GM21526 (cell line): ENCODE measurements around the gene WIPF3.

ENCODE experiments used
- ATAC-seq: cut with Tn5 transposase; IDR thresholded peaks from one replicate; pipeline ENCODE4 v1.9.1; 2021; ENCODE audit warnings: moderate library complexity; ENCODE audit not compliant: unreplicated experiment, low FRiP score

WIPF3 gene

DNA sequence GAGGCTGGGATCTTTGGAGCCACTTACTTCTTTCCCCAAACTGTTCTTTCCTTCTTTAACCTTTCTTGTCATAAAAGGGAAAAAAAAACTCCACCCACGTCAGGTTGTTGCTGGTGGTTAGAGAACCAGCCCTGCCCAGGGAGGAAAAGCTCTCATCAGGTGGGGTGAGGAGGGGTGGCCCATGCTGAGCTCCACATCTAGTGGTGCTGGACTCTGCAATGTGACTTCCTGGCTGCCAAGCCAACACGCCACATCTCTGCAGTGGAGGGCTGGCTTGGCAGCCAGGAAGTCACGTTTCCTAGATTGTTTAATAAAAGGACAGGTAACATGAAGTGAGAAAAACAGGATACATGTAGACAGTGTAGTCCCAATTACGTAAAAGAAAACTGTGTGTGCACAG, 37.4 kb downstream of the WIPF3 start:
- ATAC-seq: no peak

DNA sequence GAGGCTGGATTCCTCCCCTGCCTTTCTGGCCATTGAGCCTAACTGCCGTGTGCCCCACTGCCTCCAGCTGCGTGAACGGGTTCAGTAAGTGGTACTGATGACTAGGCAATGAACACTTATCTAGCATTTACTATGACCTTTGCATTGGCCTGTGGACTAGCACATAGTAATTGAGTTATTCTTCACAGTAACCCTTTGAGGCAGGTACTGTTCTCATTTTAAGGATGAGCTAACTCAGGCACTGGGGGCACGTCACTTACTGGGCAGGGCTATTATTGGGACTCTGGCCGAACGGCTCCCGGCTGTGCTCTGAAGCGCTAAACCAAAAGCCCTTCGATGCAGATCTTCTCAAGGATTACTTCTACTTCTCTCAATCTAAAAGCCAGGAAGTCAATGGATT, 38.3 kb downstream of the WIPF3 start:
- ATAC-seq: no peak

DNA sequence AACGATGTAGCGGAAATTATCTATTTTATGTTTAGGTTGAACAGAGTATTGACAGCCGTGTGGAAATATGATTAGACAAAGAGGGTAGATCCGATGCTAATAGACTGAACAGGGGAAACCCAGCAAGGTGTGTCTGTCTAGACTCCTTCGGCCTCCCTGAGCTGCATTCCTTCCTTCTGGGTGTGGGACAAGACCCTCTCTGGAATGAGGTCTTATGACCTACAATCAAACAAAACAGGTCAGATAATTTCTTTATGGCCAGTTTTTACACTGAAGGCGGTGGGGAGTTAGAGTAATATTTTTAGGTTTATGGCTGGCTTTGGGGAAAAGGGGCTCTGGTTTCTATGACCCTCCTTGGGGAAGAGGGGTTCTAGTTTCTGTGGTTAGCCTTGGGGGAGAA, 41.2 kb downstream of the WIPF3 start:
- no peak for ATAC-seq

DNA sequence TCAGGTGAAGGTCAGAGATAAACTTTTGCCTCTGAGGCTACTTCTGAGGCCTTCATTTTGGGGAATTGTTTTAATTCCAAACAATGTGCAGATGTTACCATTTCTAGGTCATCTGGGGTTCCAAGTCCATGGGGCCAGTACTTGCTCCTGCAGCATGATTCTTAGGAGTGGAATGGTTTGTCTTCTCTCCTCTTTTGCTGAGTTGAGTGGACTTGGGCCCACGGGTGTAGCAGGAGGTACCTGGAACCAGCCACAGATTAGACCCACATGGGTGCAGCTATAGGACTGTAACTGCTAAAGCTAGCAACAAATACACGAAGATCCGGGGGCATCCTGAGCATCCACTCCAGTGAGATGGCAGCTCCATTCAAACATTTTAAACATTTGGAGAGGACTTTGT, 41.6 kb downstream of the WIPF3 start:
- ATAC-seq: no peak

DNA sequence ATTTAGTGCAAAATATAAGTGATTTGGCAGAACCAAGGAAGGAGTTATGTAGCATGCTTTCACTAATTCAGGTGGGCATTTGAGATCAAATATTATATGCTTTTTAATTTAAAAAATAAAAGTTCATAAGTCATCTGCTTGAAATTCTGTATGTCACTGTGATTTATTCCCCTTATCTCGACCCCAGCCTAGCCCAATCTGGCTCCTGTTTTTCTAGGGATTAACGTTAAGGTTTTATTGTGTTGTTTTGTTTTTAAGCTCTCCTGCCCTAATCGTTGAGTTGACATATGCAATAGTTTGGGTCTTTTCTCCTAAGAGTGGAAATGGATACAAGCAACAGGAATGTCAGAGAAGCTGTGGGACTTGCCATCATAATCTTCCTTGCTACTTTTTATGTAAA, 42.6 kb downstream of the WIPF3 start:
- no peak for ATAC-seq

DNA sequence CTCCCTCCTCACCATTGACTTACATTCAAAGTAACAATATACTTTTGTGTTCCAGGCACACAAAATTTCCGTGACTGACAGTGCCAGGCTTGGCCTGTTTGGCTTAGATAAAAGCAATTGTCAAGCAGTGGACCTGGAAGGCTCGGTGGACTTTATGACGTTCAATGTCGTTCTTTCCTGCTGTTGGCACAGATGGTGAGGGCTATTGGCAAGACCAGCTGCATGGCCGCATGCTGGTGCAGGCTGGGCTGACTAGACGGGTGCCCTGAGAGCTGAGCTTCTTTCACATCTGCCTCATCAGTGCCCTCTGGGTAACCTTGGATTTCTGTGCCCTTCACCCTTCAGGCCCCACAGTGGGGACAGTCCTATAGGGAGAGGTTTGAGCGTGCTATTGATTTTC, 45.2 kb downstream of the WIPF3 start:
- no peak for ATAC-seq

DNA sequence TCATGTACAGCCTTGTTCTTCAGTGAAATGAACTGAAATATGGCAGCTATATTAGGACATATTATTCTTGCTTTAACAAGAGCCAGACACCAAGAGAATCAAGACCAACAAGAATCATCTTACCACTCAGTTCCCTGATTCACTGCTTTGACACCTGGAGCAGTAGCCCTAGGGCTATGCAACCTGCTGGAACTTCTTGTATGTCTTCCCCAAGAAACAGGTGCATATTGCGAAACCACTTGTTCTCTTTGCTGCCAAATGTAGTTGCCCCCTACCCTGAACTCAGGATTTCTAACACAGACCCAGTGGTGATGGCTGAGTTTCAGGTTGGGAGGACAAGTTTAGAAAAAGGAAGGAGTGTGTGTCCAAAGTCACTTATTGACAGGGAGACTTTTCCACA, 46.1 kb downstream of the WIPF3 start:
- ATAC-seq: no peak

DNA sequence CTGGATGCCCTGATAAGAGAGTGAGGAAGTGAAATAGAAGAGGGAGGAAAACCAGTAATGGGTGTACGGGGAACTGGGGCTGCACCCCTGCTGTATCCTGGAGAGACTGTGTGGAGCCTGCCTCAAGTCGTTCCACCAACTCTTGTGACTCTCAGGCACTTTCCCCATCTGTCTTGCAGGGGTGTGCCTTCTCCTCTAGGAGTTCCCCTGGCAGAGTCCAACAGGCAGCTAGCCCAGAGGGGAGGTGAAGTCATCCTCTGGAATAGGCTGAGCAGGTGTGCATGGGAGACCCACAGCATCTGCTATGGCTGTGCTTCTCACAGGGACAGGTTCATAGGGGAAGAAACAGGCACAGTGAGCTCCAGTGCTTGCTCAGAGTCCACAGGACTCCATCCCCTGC, 46.8 kb downstream of the WIPF3 start:
- no peak for ATAC-seq

DNA sequence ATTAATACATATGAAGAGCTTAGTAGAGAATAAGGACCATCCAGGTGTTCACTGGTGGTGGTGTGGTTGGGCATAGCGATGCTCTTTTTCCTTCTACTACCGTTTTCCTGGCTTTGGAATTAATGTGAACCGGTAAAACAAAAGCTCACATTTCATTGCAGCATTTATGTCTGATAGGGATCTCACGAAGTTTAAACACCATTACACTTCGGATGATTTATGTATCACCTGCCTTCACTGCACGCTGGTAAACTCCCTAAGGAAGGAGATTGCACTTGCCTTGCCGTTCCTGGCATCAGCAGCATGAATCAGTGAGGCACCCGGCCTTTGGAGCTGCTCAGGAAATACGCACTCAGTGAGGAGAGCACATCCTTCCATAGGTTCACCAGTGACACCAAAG, 47.5 kb downstream of the WIPF3 start:
- ATAC-seq: no peak

DNA sequence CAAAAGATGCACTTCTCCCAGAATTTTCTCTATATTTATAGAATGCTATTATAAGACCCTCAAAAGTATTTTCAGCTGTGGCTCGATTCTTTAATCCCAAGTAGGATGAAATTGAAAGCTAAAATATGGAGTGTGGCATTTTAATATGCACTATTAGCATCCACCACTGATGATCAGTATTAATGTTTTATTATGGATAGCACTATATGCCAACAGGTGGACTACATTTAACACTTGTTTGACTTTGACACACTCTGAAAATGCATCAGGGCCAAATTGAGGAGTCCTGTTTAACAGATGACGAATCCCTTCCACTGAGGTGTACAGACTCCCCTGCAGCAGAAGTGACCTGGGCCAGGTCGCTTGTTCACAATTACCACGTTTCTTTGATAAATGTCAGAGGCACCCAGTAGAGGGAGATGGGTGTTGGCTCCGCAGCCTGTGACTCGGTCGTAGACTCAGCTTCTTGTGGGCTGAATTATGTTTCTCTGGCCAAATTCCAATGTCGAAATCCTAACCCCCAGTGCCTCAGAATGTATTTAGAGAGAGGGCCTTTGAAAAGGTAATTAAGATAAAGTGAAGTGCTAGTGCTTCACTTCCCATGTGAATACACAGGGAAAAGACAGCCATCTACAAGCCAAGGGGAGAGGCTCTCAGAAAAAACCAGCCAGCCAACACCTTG, 48.1 kb downstream of the WIPF3 start:
- no peak for ATAC-seq

DNA sequence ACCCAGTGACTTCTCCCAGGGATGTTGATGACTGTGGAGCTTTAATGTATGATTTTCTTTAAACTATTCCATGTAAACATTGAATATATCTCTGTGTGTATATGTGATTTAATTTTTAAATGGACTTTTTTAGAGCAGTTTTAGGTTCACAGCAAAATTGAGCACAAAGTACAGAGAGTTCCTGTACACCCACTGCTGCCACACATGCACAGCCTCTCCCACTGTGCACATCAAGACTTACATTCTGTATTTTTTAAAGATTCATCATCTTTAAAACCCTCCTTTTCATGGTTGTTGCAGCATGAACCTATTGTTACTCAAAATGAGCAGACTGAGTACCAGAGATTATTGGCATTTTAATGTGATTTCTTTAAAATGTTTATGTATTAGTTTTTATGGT, 51.3 kb downstream of the WIPF3 start:
- ATAC-seq: no peak

DNA sequence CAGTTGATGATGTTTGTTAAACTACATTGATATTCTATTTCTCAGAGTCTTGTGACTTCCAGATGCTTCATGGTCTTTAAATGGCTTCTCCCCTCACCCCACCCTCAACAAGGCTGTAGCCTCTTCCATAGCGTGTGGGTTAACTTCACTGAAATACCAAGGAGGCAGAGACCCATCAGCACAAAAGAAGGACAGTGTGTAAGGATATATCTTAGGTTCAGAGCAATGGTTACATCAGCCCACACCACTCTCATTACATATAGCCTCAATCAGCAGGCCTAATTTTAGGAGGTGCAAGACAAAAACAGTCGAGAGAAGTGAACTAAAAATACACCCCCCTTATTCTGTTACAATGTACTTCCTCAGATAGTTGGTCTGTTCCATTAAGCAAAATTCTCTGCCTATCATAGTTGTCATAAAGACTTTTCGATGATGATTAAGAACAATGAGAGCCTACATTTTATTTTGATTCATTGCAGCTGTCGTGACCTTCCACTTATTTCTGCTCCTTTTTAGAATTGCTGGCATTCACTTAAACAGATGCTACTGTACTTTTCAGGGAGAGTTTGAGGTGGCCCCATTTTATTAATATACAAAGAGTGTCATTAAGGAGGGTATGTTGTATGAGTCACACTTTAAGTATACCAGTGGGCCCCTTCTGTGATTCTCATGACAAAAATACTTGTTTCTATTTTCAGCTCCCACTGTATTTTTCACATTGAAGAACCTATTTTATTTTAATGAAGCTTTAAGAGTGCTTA, 52.1 kb downstream of the WIPF3 start:
- ATAC-seq: no peak

DNA sequence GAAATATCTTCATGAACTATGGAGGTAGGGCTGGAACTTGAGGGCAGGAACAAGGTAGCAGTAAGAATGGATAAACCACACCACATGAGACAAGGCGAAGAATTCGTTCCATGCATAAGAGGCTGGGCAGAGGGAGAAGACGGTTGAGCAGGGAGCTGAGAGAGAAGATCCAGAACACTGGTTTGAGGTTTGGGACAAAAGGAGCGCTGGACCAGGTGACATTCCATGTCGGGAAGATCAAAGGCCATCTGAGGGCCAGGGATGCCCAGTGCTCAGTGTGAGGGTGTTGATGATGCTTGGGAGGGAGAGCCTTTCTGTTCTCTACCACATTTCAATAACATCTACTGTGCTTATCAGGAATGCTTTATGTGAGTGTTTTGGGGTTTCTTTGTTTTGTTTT, 52.8 kb downstream of the WIPF3 start:
- ATAC-seq: no peak

DNA sequence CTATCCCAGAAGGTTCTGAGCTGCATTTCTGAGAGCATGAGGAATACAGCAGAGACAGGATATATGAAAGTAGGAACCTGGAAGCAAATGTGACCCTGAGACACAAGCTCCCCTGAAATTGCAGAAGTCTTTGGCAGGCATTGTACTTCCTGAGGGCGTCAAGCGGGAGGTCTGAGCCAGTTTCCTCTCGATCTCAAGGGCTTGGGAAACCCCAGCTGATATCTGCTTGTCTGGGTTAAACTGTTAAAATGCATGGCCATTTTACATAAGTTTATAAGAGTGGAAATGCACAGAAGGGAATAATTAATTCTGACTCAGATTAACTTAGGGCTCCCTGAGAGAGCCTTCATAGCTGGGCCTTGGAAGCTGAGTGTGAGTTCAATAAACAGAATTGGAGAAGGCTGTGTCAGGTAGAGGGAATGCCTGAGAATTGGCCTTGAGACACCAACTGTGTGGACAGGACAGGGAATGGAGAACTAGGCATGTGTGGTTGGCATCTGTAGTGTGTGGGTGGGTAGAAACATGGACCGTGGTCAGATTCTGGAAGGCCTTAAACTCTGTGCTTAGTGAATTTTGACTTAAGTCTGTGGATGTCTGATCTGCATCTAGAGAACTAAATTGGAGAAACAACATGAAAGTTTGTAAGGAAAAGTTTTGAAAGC, 53.3 kb downstream of the WIPF3 start:
- no peak for ATAC-seq

DNA sequence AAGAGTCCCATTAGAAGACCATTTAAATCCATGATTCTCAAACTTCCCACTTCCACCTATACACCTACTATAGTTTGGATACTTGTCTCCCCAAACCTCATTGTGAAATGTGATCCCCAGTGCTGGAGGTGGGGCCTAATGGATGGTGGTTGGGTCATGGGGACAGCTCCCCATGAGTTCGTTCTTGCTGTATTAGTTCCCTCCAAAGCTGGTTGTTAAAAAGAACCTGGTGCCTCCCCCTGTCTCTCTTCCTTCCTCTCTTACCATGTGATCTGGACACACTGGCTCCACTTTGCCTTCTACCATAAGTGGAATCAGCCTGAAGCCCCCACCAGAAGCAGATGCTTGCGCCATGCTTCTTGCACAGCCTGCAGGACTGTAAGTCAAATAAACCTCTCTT, 53.9 kb downstream of the WIPF3 start:
- no peak for ATAC-seq

DNA sequence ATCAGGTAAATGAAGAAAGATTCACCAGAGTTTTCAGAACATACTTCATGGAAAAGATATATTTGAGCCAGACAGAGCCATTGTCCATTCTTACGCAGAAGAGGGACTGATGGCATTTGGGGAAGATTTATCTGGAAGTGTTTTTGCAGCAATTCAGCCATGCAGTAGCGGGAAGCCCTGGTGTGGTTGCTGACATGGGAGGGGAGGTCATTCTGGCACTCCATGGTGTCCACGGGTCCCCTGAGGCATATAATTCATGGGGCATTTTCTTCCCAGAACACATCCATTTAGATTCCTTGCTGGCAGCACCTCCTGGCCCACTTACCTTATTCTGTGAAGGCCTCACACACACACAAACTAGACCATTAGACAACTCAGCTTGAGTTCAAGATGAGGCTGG, 55.6 kb downstream of the WIPF3 start:
- ATAC-seq: no peak

DNA sequence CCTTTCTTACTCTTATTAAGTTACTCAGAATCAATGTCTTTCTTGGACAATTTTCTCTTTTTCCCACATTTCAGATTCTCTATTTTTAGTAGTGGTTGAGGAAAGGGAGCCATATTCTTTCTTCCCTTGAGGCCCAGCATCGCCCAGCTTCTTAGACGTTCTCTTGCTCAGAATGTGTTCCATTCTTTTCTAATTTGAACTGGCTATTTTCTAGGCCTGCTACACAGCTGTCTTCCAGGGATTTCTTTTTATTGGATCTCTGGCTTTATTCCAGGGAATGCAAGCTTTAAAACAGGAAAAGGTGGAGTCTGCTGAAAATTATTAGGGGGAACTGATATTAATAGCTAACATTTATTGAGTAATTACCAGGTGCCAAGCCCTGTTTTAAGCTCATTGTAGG, 58.3 kb downstream of the WIPF3 start:
- ATAC-seq: no peak

DNA sequence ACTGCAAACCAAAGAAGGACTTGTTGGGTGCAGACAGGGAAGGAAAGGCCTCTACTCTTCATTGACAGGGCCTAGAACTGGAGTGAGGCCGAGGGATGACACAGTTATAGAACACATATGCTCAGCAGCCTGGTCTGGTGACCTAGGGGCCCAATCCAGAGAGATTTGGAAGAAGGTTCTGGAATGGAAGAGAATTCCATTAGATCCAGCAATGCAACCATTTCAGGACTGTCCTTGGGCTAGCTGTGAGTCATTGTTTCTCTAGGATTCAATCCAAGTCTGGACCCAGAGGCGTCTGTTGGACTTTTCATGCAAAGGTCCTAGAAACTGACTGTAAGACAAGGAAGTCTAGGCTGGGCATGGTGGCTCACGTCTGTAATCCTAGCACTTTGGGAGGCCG, 59.2 kb downstream of the WIPF3 start:
- ATAC-seq: no peak

DNA sequence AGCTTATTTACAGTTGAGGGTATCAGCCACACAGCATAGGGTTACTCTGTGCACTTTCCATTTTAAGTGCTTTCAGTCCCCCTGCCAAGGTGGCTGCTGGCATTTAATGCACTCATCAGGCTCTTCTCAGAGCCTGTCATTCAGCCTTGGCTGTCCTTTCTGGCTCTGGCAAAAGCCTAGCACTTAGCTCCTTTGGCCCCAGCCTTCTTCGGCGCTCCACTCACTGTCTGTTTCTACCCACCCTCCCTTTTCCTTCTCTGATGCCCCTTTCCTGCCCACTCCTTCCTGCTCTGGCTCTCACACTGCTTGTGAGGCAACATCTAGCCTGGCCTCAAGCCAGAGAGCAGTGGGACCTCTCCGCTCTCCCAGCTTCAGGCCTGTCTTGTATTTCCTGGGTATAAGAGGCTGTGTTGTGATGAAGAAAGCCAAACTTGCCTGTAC, 60.2 kb downstream of the WIPF3 start:
- ATAC-seq: no peak

DNA sequence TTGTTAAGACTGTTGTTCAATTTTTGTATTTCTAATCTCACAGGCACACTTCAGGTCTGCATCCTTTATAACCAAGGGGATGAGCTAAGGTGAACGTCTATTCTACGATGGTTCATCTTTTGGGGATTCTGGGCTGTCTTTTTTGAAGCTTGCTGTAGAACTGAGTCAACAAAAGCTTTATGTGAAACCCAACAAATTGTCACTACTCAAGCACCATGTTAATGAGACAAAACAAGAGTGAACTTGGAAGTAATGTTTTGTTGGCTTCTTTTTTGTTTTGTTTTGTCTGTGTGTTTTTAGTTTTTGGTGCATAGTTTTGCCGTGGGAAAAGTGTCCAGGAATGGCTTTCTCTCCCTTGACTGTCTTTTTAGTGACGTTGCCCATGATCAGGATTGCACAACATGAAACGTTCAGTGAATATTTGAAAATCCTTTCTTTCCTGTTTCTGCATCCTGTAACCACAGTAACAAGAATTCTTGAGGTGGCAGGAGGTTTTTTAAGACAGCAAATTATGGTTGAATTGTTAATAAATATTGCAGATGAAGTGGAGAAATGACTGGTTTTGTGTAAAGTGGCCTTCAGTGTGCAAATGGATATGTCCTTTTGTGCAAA, 65.6 kb downstream of the WIPF3 start:
- no peak for ATAC-seq

DNA sequence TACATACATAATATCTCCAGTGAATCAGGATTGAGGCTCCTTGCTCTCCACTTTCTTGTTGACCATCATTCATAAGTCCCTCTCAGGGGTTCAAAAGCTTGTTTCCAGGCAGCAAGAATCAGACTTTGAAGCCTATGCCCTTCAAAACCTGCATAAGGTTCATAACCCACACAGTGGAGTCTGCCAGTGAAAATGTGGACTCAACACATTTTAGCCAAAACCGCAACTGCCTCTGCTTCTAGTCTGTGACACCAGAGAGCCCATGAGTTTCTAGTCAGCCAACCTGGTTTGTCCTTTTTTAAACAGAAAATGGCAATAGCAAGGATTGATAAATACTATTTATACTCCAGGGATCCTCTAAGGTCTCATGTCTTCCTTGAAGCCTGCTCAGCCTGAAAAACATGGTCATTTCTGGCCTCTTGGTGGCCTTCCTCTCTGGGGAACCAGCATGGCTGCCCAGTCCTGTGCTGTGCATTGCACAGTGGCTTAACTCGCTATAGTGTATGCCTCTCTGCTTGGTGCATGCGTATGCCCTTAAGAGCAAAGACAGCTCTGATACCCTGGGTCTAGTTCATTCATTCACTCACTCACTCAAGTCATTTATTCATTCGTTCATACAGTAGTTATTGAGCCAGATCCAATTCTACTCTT, 67.5 kb downstream of the WIPF3 start:
- ATAC-seq: no peak
